ENCODE results near the gene NEU1.

NEU1 gene

DNA sequence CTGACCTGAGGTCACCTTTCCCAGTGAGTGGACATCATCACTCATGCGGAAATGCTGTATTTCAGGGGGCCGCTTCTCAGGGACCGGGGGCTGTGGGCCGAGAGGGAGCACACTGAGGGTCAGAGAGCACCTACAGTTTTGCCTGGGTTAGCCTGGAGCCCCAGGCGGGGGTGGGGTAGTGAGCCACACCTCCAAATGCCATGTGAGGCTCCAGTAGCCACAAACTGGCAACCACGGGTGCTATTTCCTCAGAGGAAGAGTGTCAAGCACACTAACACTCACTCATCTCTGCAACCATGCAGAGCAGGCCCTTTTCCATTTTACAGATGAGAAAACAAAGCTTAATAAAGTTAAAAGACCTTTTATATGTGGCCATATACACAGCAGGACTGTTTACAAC, 30.2 kb upstream of the NEU1 start:
- DNase-seq = no peak

DNA sequence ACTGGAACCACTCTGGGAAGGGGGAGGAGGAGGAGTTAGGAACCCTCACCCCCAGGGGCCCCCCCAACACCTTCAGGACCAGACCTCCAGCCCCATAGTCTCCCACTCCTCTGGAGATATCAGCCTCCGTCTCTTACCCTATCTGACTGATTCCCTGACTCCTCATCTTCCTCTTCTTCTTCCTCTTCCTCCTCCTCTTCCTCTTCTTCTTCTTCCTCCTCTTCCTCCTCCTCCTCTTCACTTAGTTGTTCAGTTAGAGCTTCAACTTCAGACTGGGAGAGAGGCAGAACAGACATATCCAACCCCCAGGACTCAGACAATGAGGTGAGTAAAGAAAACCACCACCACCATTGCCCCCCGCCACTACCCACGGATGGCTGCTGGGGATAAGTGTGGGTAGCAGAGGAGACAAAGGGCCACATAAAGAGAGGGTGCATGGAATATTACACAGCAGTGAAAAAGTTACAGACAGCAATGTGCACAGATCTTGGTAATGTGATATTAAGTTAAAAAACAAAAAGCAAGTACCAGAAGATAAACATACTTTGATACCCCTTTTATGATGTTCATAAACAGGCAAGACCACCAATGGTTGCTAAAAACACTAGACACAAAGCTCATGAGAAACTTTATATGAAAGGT, 26.8 kb upstream of the NEU1 start:
- no peak for DNase-seq

DNA sequence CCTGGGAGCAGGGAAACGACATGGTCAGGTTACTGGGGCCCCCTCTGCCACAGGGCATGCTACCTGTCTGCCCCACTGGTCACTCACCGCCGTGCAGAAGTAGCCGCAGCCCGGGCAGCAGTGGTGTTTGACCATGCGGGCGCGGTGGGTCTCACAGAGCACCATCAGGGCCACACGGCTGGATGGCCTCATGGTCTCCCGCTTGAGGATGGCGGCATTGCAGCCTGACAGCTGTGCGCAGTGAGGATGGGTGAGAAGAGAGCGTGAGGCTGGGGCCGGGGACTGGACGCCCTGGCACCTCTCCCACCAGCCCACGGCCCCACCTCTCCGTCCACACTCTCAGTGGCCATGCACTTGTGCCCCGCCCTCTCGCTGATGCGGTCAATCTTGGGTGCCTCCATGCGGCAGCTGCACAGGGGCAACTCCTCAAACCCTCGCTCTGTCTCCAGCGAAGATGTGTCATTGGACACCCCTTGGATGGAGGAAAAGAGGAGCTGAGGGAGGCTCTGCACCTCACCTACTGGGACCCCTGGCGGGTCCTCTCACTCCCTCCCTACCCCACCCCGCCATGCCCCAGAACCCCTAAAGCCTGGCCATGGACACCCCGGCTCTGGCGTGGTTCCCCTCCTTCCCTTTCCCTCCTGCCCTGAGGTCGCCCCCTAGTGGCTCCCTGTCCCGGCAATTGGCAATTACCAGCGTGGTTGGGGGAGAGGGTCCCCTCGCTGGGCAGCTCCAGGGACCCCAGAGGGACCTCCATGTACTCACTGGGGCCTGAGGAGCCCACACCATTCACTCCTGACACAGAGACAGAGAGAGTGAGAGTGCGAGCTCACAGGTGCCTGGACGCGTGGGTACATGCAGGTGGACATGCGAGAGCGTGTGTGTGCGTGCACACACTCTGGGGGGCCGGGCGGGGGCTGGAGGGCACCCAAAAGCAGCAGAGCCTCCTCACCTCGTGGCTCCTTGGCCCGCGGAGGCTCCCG, 25.9 kb upstream of the NEU1 start:
- peak; percentile 63 for DNase-seq

DNA sequence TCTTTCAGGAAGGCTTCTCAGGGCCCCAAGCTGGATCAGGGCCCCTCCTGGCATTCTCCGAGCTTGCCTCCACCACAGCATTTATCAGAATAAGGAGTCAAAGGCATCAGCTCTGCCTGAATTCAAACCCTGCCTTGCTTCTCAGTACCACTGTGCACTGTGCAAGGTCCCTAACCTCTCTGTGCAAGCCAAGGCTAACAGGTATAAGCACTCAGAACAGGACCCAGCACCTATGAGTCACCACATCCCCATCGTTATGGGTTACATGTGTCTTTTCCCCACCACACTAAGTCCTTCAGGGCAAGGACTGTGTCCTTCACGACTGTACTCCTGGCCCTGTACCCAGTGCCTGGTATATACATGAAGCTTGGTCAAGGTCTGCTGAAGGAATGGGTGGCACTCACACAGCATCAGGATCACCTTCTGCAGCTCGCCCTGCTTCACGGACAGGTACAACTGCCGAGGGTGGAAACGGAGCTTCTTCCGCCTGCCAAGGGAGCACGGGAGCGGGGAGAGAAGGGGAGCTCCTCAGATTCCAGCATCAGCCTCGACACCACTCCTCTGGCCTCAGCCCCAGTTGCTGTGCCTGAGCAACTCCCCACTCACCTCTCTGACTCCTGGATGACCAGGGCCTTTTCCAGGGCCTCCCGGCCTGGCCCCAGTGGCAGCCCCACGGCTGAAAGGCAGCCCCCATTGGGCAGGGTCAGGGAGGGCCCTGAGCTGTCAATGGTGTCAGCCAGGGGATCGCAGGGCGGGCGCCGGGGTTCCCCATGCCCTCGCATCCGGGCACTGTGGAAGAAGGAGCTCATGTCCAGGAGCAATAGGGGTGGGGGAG, 24.8 kb upstream of the NEU1 start:
- DNase-seq = no peak

- no peak for DNase-seq
Measured at GRCh38 chr6:31886541-31886991, 23.9 kb upstream of the NEU1 start.

DNA sequence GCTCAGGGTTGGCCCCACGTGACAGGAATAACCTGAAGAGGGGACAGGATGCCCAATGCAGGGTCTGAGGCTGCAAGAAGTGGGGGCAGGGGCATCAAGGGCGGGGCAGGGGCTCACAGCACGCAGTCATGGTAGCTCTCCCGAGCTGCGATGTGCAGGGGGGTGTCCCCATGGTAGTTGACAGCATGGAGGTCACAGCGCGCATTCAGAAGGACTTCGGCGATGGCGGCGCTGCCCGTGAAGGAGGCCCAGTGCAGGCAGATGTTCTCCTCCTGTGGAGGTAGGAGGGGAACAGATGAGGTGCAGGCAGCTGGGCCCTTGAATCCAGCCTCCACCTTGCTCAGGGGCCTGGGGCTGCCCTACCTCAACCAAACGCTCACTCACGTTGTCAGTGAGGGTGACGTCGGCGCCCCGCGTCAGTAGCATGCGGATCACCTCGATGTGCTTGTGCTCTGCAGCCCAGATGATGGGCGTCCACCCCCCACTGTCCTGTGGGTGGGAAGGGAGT, 22.0 kb upstream of the NEU1 start:
- DNase-seq = no peak

- no peak for DNase-seq
Measured at GRCh38 chr6:31883676-31884075, 21.1 kb upstream of the NEU1 start.

DNA sequence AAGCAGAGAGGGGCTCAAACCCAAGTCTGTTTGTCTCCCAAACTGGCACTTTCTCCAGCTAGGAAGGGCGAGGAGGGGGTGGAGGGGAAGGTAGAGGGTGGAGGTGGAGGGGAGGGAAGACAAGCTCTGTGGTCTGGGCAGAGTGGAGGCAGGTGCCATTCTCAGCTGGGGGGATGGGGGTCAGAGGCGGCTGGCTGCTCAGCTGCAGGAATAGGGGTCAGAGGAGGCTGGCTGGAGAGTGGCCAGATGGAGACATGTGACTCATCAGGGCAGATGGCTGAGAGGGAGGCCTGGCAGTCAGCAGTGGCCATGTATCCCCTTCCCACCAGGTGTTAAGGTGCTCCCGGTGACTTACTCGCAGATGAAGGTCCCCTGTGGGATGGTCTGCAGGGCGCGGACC, 19.7 kb upstream of the NEU1 start:
- no peak for DNase-seq

GRCh38 chr6:31881136-31881859, 18.7 kb upstream of the NEU1 start:
- no peak for DNase-seq

- no peak for DNase-seq
Measured at GRCh38 chr6:31880616-31881015, 18.0 kb upstream of the NEU1 start.

GRCh38 chr6:31879901-31880300, 17.3 kb upstream of the NEU1 start:
- no peak for DNase-seq

GRCh38 chr6:31879143-31879542, 16.5 kb upstream of the NEU1 start:
- DNase-seq = no peak

DNA sequence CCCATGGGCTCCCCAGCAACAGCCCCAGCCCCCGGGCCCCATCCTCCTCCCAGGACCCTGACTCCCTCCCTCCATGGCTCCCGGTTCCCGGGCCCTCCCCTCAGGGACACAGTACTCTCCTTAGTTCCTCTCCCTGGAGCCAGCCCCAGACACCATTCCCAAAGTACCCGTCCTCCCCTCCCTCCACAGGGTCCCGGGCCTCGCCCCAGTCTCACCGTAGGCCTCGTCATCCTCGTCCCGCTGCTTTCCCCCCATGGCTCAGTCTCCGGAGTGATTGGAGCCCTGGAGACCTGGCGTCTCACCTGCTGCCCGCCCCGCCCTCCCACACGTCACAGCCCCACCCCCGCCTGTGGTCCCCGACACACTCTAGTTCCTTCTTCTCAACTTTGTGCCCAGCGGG, 16.1 kb upstream of the NEU1 start, which contains the start of gene SLC44A4:
SLC44A4 (minus strand) TSS at position 272 of the 400 bp plus-strand sequence; CDS start at position 255, 17 bp downstream.
- DNase-seq = no peak

DNA sequence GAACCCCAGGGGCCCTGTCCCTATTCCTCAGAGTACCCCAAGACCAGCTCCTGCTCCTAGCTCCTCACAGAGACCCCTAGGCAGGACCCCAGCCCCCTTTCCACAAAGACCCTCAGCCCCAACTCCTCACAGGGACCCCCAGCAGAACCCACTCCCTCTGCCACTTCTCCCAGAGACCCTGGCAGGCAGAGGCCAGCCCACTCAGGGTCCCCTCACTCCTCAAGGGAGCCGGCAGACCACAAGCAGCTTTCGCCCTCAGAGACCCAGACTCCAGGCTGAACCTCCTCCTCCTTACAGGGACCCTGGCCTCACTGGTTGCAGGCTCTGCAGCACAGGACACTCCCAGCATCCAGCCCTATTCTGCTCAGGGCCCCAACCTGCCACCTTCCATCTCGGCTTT, 15.6 kb upstream of the NEU1 start:
- no peak for DNase-seq

DNA sequence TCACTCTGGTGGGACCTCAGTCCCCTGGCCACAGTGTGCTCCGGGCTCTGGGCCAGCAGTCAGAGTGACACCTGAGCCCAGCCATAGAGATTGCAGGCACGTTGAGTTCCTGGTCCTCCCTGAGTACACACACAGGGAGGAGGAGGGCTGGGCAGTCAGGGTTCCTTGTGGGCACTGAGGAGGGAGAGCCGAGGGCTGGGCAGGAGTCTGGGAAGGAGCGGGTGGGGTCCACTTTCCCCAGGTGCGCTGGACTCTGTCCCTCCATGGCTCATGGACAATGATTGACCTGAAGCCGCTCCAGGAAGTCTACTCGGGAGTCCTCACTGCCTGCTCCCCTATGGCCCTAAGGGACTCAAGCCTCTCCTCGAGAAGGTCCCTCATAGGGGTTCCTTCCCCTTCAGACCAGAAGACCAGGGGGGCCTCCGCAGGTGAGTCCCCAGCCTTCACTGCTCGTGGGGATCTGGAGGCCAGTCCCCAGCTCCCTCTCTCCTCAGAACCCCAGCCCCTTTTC, 15.1 kb upstream of the NEU1 start:
- DNase-seq = no peak

DNA sequence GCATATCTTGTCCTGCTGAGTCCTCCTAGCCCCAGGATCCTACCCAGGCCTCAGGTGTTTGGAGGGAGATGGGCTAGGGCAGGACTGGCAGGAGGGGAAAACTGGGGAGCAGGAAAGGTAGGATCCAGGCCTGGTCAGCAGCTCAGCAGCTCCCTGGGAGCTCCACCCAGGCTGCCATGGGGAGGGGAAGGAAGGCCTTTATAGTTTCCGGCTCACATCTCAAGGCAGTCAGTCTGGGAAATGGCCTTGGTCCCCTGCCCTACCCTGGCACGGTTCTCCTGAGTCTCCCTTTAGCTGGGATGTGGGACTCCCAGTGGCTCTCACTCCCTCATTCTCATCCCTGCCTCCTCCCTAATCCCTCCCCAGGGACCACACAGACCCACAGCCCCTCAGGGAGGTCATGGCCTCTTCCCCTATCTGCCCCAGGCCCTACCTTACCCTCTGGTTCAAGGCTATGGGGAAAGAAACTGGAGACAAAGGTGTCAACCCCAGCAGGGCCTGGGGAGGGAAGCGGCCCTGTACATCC, 14.6 kb upstream of the NEU1 start:
- no peak for DNase-seq

GRCh38 chr6:31876357-31876756, 13.7 kb upstream of the NEU1 start:
- DNase-seq = no peak

- no peak for DNase-seq
Measured at GRCh38 chr6:31875877-31876276, 13.3 kb upstream of the NEU1 start.

- DNase-seq = no peak
Measured at GRCh38 chr6:31874836-31875572, 12.4 kb upstream of the NEU1 start.

DNA sequence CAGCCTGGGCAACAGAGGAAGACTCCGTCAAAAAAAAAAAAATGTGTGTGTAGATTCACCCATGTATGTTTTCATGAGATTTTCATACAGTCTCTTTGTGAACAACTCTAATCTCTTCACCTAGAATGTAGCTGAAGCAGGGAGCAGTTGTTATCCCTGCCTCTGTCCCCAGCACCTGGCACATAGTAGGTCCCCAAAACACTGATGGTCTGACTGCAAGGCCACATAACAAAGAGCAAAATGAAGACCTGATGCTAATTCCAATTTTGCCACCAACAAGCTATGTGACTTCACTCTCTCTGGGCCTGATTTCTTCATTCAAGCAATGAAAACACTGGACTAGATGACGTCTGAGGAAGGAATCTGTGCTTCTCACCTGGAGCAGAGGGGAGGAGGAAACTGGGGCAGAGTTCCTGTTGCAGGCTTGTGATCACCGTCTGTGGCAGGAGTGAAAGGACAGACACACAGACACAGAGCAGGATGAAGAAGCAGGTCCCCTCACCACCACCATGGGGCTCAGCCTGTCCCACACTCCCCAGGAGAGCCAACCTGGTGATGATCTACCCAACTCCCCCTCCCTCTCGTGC, 11.6 kb upstream of the NEU1 start:
- DNase-seq = no peak
